GM18868 (cell line): ENCODE data around the gene SELENON.

Source experiments
- ATAC-seq: cut with Tn5 transposase; IDR thresholded peaks from one replicate; pipeline ENCODE4 v1.9.1; 2021; ENCODE audit warnings: mild to moderate bottlenecking, moderate library complexity; ENCODE audit not compliant: unreplicated experiment

SELENON gene

DNA sequence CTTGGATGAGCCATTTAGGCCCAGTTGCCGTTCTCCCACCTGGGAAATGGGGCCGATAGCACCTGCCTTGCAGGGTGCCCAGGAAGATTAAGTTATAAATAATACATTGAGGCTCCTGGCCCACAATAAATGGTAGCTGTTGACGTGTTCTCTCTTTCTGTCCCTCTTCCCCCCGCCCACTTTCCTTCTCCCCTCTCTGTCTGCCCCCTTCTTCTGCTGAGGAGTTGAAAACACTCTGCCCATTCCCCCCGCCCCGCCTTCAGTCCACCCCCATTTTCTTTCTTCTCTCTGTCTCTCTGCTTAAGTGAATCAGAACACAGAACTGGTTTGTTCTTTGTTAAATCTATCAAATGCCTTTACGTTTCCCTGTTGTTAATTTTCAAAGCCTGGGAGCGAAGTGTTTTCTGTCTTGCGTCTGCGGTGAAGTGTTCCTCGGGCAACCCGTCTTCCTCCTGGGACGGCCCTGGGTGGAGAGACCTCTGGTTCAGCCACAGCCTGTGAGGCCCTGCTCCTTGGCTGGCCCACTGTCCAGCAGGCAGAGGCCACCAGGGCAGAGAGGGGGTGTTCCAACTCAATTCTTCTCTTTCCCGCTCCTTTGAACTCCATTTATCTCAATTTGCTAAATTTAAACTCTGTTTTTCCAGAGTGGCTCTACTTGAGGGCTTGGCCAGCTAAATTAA, 29.3 kb upstream of the SELENON start:
- ATAC-seq, result no peak

DNA sequence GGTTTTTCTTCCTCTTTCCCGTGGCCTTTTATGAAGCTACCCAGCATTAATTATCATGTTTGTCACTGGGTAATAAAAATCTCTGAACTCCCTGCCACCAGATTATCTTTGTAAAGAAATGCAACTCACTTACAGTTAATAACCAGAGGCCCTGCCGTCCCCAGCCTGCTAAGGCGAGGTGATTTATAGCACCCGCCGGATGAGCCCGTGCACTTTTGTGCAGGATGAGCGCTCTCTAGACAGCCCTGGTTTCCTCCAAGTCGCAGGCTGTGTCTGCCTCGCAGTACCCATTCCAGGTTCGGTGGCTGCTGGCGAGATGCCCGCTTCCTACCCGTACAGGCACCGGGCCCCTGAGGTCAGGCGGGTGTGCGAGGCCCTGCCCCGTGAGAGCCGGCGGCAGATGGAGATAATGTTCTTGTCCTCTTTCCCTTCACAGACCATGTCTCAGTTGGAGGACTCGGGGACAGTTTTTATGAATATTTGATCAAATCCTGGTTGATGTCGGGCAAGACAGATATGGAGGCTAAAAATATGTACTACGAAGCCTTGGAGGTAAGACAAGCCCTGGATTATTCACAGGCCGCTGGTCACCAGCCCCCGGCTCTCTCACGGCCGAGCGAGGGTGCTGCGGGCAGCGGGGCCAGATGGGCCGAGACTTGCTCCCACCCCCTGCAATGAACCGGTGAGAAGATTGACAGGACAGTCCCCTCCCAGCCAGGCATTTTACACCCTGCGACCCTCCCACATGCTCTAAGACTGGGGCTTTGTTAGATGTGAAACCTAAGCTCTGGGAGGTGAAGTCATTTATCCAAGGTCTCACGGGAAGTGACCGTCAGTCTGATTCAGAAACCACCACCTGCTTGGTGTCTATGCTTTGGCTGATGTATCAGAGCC, 28.5 kb upstream of the SELENON start:
- ATAC-seq, result no peak

DNA sequence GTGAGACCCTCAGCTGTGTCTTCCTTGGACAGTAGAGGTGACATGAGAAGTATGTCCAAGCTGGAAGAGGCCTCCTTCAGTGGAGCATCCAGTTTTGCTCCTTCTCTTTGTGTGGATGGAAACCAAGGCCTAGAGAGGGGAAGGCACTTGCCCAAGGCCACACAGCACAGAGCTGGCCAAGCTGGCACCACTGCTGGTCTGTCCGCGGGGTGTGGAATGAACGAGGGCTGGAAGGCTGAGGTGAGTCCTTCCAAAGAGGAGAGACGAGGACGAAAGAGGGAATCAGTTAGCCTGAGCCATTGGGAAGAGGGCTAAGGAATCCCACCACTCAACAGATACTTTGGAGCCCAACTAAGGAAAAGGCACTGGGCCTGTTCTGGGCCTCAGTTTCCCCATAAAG, 27.8 kb upstream of the SELENON start:
- ATAC-seq, result no peak

DNA sequence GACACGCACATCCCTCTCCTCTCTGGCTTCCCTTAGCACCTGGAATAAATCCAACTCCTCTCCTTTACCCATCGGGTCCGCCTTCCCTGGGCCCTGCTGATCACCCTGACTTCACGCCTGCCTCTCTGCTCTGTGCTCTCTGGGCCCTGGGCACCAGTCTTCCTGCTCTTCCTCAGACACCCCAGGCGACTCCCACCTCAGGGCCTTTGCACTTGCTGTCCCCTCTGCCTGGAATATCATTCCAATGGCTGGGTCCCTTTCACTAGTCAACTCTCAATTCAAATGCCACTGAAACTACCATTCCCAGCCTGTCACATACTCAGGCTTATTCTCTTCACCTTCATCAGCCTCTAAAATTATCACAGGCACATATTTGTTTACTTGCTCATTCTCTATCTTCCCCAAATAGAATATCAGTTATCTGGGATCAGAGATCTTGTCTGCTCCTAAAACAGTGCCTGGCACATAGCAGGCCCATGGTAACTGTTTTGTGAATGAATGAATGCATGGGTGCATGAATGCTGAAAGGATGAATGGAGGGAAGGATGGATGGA, 27.2 kb upstream of the SELENON start:
- no peak for ATAC-seq

DNA sequence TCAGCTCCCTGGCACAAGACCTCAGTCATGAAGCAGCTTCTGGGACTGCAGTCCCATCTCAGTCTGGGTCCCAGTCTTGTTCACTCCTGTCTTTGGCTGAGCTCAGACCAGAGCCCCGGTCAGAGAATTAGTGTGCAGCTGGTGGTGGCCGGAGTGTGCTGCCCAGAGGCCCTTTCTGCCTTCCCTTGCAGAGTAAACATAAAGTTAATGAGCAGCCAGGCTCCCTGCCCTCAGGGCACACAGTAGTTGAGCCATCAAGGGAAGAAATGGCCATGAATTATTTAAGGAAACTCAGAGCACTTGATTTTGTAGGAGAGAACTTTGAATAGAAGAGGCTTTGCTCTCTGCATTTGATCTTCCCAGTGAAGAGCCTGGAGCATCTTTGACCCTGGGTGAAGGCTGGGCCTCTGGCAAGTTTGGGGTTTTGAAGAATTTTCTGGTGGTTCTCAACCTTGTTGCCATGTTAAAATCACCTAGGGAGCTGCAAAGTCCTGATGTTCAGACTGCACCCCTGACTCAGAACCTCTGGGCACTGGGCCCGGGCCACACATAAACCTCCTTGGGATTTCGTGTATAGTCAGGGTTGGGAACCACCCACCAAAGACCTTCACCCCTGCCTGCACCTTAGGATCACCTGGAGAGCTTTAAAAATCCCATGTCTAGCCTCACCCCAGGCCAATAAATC, 26.4 kb upstream of the SELENON start:
- no peak for ATAC-seq

DNA sequence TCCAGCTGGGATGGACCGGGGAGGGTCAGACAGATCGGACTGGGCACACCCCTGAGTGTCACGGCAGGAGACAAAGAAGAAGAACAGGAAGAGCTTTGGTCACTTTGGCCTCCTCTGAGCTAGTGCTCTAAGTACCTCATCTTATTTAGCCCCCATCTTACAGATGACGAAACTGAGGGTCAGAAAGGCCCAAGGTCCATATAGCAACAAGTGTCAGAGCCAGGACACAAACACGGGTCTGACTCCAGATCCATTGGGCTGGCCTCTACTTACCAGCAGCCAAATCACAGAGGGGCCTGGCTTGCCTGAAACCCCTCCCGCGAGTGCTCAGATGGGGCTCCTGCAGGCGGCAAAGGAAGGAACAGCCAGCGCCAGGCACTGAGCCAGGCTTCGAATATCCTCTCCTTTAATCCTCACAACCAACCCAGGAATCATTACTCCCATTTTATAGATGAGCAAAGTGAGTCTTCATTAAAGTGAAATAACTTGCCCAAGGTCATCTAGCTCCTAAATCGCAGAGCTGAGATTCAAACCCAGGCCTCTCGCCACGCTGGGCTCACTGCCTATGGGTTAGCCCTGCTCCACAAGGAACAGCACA, 25.7 kb upstream of the SELENON start:
- no peak for ATAC-seq

DNA sequence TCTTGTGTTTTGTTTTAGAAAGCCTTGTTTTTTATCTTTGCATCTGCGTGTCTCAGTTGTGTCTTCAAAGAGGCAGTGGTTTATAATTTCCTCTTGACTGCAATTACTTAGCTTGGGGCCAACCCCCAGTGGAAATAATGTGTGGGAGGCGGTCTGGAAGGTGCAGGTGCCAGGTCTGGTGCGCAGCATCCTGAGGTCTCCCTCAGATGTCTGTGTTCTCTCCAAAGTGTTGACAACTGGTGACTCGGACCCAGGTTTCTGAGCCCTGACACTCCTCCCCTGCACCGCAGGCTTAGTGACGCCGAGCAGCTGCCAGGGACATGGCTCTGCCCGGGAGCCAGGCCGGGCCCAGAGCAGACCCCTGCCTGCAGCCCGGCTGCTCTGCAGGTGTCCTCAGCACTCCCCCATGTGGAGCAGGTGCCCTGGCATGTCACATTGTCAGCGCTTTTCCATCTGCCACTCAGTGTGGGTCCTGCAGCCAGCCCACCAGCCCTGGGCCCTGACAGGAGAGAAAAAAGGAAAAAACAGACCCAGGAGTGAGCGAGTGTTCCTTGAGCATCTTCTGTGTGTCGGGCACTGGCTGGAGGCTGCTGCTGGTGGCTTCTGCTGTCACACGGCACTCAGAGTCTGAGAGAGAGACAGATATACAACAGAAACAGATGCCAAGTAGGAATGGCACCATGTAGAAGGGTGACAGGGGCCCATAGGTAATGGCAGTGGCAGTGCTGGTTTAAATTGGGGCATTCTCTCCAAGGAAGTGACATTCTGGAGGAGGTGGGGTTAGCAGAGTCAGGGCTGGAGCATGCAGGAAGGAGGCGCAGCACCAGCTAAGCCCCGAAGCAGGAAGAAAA, 24.8 kb upstream of the SELENON start:
- no peak for ATAC-seq

DNA sequence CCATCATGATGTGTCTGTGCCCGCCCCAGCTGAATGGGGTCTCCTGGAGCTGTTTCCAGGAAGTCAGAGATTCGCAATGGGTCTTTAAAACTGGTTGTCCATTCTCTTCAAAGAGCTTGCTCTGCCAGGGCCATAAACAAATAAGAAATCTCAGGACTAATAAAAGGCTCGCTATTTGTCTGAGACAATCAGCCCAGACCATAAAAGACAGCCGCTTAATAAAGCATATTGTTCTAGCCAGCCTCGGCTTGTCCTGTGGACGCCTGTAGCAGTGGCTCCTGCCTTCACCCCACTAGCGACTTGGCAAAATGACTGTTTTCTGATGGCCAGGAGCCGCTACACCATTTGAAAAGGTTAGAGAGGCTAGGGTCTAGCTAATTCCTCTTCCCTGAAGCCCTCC, 20.6 kb upstream of the SELENON start:
- ATAC-seq, result no peak

DNA sequence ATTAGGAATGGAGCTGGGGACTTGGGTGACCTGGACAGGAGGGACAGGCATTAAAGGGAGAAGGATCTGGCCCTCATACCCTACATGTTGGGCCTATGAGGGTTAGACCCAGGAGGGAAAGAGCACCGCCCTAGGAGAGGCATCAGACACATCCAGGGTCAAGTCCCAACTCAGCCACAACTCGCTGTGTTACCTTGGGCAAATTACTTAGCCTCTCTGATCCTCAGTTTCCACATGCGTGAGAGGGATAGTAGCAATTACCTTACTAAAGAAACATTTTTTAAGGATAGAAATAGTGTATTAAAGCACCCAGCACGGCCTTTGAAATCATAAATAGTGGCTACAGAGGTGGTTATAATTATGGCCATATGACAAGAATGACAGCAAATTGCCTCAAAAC, 20.1 kb upstream of the SELENON start:
- no peak for ATAC-seq

DNA sequence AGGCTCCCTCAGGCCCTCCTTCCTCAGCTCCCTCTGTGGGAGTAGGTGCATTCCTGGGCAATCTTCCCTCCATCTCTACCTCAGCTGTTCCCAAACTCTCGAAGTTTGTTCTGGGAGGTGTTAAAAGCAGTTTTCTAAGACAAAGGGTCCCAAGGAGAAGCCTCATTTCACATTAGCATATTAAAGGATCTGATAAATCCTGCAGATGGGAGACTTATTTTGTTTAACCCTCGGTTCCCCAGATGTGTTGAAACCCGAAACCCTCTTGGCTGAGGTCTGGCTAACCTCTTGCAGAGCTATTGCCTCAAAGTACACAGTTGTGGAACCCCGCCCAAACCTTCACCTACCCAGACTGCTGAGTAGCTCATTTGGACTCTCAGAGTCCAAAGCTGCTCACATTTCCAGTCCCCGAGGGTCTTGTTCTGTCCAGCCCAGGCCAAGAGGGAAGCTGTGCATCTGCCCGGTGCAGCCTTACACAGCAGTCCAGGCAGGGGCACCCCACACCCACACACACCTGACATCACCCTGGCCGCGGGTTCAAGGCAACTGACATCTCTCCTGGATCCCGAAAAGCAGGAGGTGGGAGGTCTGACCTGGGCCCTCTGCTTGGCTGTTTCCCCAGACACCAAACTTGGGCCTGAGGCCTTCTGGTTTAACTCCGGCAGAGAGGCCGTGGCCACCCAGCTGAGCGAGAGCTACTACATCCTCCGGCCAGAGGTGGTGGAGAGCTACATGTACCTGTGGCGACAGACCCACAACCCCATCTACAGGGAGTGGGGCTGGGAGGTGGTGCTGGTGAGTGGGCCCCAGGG, 19.5 kb upstream of the SELENON start:
- ATAC-seq, result no peak

DNA sequence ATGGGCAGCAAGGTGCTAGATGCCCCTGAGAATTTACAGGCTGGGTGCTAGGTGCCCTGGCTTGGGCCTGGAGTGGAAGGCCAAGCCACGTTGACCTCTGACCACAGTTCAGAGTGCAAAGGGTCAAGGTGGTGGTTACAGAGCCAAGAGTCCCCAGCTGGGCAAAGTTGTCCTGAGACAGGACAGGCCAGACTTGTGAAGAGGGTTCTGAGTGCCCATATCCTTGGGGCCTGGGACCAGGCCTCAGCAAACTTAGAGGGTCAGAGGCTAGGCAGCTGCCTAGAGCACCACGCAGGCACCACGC, 18.9 kb upstream of the SELENON start:
- ATAC-seq, result no peak

DNA sequence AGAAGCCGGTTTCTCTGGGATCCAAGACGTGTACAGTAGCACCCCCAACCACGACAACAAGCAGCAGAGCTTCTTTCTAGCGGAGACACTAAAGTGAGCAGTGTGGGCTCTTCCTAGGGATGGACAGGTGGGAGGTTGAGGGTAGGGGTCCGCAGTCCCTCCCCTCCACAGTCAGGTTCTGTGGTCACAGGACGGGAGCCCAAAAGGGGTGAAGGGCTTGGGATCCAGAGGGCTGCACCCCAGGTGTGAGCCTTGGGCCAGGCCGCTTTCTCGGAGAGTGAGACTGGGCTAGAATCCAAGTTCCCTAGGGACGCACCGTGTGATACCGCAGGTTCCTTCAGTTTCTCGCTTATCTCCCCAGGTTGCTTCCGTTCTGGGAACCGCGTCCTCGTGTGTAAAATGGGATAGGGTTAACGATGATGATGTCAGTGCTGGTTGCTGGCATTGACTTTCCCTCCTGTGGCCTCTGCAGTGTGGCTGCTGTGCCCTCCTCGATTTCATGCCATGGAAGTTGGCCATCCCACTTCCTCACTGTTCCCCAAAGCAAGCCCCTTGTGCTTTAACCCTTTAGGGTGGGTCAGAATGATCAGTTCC, 17.3 kb upstream of the SELENON start:
- no peak for ATAC-seq

DNA sequence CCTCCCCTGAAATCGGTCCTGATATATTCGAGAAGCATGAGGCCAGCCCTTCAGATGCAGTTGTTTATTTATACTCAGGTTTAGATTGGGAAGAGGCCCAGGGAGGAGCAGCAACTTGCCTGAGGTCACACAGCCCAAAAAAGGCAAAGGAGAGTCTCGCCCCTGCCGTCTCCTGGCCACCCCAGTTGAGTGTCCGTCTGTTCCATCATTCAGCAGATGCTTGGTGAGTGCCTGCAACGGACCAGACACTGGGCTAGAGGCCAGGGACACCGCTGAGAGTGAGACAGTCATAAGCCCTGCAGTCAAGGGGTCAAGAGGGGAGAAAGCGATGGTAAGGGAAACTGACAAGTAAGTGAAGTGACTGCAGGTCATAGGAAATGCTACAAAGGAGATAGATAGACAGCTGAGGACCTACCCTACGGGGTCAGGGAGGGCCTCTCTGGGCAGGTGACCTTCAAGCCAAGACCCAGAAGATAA, 15.4 kb upstream of the SELENON start:
- no peak for ATAC-seq

DNA sequence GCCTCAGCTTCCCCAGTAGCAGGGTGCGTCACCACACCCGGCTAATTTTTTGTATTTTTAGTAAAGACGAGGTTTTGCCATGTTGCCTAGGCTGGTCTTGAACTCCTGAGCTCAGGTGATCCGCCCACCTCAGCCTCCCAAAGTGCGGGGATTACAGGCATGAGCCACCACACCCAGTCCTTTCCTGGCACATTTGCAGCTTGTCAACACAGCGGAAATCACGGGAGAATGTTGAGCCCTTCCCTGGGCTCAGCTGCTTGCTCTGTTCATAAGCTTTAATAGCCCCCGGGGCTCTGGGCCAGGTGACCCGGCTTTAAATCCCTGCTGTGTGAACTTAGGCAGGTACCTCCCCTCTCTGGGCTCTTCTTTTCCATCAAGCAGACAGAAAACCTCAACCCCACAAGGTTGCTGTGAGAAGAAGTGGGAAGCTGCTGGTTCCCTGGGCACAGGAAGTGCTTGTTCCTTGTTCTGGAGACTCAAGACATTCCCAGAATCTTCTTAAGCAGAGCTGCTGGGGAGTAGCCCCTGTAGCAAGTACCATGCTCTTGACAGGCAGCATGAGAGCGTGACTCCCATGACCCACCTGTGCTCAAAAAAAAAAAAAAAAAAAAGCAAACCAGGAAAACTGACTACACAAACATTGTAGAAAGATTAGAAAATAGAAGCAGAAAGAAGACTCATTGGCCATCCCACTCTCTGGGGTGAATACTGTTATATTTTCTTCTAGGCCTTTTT, 14.5 kb upstream of the SELENON start:
- ATAC-seq, result no peak

DNA sequence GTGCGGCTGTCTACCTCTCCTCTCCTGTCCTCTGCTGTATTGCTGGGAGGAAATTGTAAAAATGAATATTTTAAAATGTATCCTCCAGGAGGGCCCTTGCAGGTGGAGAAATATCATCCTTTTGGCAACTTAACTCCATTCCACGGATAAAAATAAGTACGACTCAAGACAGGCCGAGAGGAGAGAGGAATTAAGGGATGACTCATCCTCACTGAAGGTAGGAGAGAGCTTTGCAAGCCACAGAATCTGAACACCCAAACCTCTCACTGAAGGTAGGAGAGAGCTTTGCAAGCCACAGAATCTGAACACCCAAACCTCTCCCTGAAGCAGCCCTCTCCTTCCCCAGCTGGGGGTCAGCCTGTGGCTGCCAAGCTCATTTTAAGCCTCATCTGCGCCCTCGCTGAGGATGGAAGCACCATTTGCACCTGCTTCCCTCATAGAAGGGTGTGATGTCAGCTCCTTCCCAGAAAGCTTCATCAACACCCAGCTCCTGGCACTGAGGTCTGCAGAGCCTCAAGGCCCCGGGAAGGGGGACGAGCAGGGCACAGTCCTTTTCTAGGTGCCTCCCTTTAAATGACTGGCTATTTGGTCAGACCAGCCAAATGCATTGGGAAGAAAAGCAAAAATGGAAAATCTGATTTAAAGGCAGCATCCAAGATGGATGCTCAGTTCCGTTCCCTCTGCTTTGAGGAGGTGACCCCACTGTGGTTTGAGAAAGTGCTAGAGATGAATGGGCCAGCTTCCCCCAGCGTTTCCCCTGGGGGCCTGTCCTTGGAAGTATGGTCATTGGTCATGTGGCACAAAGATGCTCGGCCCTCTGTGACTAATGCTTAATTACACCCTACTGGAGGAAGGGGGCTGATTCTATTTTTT, 12.9 kb upstream of the SELENON start:
- no peak for ATAC-seq

DNA sequence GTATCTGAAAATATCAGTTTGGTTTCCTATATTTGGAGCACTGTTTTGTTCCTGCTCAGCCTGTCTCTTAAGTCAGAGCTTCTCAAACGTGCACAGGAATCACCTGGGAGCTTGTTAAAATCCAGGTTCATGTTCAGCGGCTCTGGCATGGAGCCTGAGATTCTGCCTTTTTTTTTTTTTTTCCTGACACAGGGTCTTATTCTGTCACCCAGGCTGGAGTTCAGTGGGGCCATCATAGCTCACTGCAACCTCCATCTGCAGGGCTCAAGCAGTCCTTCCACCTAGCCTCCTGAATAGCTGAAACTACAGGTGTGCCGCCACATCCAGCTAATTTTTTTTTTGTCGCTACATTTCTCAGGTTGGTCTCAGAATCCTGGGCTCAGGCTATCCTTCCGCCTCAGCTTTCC, 12.2 kb upstream of the SELENON start:
- no peak for ATAC-seq

DNA sequence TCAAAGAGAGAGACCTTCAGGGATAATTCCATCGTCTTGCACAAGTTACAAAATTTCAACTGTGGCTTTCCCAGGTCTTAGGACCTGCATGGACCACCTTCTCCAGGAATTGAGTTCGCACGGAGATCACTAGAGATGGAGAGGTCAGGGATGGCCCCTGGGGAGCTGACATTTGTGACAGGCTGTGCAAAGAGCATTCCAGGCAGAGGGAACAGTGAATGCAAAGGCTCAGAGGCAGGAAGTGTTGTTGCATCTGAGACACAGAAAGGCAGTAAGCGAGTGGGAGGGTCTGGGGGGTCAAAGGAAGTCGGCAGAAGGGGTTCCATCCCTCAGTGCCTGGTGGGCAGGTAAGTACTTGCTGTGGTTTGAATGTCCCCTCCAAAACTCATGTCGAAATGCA, 9.5 kb upstream of the SELENON start:
- no peak for ATAC-seq
